Hepatic stellate cell (primary cell): Measurements from ENCODE around the gene GABRR2.

ENCODE experiments used
- DNase-seq: peaks from one replicate; pipeline ENCODE4 v3.0.0; 2011; ENCODE audit warnings: low spot score

Gene GABRR2

DNA sequence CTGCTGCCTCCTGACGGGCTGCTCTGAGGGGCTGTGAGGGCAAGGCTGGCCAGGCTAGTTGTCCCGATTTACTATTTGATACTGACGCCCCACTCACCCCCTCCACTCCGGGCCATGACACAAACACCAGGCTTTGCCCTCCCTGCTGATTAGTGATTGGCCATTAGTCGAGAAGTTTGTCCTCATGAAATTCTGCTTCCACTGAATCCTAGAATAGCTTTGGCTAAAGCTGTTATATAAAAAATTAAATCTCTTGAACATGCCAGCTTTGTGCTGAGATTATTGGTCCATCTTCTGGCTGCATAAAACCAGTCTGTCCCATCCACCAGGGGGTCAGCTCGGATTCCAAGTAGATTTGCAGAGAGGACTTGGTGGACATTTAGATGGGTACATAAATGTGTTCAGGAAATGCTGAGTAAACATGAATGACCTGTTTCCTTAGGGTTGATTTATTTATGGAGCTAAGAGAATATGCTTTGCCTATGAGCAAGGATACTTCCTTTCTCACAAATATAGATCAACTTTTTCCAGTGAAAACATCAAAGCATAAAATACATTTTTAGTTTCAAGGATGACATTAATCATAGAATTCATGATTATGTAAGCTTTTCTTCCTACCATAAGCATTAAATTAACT is at the start of gene GABRR2:
Gene GABRR2, minus strand, starts transcription at position 51 of the 637 bp plus-strand sequence. CDS start 134 bp downstream, outside the sequence.
- DNase-seq, result no peak

DNA sequence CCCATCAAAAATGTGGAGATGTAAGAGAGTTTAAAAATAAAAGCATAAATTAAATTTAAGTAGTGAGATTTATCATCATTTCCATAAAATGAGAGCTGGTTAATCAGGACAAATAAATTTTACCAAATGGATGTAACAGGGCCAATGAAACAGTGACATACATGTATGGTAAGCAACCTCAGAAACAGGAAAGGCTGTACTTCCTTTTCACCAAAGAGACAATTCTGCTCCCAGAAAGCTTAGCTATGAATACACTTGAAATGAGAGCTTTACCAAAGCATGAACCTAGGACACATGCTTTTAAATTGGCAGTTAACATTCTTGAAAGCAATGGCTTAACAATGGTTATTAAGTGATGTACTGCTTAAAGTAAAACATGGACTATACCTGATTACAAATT is 49.5 kb upstream of the GABRR2 start:
- no peak for DNase-seq

DNA sequence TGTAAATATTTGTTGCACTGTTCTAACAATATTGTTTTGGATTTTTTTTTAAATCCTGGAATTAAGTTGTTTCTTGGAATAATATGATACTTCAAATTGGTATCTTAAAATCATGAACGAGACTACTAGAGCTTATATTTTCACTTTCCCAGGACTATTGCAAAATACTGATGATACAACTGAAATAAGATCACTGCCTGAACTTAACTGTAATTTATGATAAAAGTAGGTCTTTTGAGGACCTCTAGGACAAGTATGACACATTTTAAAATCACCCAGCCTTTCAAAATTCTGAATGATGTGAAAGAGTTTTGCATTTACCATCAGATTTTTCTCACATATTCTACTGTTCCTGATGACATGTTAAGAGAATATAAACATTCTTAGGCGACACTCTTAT is 46.1 kb upstream of the GABRR2 start:
- DNase-seq, result no peak

DNA sequence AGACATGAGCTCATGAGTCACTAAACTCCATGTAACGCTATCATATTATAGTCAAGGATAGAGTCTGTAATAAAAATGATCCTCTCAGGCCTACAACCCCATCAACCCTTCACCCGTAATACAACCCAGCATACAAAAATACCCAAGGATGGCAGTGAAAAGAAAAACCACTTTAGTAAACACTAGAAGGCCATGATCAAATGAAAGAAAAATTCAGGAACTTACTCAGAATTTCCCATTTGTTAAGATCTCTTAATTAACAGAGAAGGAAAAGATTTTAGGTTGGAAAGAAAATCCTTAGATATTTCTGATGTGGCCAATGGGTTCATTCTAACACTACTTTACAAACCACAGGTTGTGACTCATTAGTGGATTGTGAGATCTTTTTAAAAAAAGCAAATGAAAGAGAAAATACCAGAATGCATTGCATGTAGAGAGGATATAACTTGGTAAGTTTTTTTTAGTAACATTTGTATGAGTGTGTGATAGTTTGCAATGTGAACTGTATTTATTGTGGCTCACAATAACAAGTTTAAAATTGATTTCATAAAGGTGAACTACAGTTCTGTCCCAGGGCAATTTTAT is 45.4 kb upstream of the GABRR2 start:
- peak; percentile 32 for DNase-seq

DNA sequence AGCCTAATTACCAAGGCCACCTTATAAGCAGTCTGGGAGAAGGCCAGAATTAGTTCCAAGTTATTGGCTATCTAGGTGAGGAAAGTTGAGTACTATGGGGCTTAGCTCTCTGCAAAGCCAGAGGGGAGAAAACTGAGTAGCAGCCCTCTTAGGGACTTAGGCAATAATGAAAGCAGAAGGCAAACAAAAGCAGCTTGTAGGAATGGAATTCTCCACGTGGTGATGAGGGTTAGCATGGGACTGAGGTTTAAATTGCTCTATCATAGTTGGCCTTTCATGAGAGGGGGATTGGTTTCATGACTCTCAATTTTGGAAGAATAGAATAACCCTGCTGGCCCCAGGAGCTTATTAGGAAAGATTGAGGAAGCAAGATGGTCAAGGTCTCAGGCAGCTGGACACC is 44.5 kb upstream of the GABRR2 start:
- DNase-seq, result no peak

DNA sequence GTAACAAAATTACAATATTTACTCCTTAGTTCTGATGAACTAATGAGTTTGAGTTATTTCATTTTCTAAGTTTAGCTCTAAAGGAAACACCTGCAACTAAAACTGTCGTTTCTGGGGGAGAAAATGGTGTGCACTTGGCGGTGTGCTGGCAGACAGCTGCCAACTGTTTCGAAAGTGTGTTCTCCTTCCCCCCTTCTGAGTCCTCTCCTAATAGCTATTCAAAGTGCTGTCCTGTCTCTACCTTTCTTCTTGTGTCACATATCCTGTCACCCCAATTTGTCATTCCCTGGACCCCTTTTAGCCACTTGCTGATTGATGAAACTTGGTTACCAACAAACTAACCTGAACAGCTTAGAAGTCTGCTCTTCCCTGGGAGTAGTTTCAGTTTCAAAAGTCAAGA is 42.3 kb upstream of the GABRR2 start:
- no peak for DNase-seq

DNA sequence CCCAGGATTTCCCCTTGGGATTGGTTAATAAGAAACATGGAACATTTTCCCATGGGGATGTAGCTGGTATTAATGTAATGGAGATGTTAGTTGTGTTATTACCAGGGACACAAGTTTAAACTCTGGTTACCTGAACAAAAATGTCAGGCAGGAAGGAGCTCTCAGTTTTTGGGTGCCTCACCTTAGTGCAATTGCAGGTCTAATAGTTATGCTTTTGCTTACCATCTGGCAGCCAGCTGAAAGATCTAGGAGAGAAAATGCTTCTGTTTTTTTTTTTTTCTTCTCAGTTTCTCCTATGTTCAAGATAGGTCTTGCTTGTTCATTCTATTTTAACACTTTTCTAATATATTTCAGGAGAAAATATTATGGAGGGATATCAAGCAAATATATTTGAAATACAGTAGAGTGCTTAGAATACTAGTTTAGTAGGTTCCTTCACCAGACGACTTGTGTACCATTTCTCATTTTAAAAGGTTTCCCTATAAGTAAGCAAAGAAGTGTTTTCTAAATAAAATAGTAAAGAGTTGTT is 41.6 kb upstream of the GABRR2 start:
- DNase-seq, result no peak

DNA sequence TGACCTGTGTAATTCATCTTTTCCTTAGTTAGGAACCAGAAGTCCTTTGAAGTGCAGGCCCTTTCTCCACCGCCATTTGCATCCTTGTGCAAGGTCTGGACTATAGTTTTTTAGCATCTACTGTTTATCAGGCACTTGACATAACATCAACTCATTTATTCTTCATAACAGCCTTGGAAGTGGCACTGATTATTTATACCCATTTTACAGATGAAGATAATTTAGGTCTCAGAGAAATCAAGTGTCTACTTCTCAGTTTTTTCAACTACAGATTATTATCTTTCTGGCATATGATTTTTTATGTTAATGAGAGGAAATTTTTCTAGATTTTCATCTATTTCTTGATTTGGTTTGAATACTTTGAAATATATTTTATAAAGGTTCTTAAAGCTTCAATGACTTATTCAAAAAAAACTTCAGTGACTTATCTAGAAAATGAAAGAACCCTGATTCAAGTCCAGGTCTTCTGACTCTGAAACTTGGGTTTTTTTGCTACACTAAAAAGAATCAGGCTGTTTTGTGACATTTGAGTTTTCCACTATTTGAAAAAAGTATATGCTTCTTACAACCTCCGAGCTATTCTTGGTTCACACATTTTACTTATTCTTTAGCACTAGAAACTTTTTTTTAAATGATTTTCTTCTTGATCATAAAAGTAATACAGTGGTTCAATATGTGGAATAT is 40.6 kb upstream of the GABRR2 start:
- no peak for DNase-seq

DNA sequence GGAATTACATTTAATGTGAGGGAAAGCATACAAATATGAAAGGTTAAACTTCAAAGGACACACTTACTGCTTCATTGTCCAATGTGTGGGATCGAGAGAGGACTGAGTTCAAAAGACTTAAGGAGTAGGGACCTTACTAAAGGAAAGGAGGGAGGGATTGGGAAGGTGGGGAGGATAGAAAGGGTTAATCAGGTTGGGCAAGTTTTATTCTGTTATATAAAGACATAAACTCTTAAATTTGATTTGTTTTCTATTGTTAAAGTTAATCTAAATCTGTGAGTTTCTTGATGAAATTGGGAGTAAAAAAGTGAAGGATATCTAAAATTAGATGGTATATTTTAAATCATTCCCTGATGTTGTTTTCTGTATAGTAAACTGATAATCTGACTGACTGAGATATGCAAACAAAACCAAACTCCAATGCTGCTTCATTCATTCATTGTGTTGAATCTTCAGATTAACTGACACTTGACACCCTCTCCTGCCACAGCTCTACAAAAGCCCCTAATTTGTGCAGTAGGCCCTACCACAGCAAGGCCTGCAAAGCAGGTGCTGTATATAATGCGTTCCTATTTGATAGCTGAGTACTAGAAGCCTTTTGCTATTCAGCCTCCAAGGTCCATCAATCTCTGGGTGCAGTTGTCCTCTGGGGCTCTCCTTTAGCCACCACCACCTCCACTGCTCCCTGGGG is 38.7 kb upstream of the GABRR2 start:
- no peak for DNase-seq

DNA sequence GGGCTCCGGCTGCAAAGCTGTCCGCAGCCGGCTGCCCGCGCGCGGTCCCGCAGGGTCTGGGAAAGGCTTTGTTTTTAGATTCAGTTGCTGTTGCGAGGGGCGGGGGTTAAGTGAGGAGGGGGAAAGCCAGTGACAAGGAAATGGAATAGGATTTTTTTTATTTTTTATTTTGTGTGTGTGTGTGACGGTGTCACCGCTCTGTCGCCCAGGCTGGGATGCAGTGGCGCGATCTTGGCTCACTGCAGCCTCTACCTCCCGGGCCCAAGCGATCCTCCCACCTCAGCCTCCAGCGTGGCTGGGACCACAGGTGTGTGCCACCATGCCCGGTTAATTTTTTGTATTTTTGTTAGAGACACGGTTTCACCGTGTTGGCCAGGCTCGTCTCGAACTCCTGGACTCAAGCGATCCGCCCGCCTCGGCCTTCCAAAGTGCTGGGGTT is 38.0 kb upstream of the GABRR2 start:
- DNase-seq, result no peak

DNA sequence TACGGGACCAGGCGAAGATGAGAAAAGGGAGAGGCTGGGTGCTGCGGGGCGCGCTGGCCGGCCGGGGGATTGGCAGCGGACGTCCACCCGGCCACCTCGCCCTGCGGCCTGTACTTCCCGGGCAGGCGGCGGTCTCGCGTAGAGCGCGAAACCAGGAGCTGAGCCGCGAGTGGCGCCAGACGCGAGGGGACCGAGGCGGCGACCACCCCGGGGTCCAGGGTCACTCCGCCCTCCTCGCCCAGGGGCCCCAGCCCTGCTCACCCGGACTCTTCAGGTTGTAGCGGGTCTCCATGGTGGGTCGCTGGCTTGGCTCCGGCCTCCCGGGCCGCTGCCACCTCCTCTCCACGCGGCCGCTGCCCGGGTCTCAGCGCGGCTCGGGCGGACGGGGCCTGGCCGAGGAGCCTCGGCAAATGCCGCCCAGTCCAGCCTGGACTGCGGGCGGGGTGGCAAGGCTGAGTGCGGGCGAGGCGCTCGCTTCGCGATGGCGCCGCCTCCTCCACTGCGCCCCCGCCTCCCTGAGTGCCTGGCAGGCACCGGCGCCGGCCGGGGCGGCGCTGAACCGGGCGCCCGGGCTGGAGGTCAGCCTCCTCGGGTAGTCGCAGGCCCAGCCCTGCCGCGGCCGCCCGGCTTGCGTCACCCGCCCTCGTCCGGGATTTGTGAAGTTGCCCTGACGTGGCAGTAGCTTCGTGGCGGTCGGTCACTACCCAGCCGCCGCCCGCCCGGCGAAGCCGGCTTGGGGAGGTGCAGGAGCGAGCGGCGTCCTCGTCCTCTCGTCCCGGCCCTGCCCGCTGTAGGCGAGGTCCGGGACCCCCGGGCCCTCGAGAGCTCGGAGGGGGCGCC is 37.4 kb upstream of the GABRR2 start, which contains the start of gene UBE2J1:
Gene UBE2J1, minus strand, starts transcription at position 445 of the 840 bp plus-strand sequence. Its CDS starts 153 bp downstream, at position 292.
- DNase-seq, result peak; percentile 90

DNA sequence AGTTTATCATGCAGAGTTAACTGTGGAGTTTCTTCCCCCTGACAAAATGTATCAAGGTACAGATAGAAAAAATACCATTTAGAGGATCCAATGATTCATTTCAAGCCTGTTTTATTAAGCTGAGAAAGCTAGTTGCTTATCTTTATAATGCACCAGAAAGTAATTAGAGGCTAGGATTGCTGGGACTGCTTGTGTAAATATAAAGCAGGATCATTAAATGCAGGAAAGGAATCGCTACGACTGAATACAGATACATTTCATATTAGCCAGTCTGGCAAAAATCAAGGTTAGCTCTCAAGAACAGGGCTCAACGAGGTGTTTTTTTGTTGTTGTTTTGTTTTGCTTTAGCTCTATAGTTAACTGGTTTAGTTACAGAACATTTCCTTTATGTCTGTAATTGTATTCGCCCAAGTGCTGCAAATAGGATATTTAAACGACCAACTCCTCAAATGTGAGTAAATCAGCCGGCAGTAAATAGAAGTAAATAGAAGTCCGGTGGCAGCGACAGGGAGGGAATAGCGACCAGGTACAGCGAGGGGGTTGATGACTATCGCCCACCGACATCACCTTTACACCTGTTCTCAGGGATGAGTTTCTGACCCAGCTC is 36.7 kb upstream of the GABRR2 start:
- DNase-seq, result no peak

DNA sequence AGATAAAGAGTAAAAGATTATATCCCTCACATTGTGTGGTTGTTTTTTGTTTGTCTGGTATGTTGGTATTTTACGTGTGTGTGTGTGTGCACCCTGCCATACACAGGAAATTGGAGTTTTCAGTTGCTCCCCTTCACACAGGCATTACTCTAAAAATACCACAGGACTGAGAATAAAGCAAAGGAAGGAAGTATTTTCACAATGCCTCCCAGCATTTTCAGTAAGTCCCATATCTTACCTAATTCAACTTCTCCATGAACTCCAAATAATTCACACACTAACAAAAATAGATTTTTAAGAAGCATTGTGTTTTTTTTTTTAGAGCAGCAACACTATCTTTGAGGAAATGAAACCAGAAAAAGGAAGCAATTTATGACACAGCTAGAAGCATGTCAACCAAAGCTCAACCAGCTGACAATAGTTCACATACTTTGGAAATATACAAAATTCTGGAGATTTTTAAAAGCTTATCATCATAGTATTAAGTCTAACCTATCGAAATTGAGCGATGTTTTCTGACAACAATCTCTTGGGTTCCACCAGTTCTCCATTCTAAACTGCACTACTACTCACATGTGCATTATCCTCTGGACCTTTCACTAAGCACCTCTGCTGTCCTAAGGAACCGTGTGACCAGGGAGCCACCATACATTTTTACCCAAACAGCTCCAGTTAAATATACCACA is 35.3 kb upstream of the GABRR2 start:
- no peak for DNase-seq

DNA sequence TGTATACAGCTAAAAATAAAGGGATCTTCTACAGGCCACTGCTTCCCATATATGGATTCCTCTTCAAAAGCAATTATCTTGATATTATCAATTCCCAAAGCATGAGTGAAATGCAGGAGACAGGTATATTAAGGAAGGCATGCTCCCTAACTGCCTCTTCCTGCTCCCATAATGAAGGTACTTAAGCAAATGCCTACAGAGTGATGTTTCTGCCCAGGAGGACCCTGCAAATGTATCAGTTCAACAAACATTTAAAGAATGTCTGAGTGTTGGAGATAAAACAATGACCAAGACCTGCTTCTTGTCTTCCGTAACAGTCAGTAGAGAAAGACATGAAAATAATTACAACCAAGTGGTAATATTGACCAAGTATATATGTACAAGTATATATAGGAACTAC is 33.3 kb upstream of the GABRR2 start:
- no peak for DNase-seq

DNA sequence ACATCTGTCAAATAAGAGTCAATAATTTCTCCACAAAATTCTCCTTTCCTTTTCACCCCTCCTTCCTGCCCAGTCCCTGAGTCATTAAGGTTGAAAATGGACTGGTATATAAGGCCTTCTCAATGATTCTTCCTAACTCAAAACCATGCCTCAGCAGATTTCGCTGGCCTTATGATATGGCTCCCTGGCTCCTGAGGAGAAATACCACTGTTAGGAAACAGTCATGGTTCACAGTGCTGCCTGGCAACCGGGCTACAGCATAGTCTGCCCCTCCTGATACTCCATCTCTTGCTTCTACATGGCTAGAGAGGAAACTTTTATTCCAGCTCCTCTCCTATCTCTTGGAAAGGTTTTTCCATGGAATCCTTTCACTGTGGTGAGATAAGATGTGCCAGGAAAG is 32.7 kb upstream of the GABRR2 start:
- peak; percentile 44 for DNase-seq

DNA sequence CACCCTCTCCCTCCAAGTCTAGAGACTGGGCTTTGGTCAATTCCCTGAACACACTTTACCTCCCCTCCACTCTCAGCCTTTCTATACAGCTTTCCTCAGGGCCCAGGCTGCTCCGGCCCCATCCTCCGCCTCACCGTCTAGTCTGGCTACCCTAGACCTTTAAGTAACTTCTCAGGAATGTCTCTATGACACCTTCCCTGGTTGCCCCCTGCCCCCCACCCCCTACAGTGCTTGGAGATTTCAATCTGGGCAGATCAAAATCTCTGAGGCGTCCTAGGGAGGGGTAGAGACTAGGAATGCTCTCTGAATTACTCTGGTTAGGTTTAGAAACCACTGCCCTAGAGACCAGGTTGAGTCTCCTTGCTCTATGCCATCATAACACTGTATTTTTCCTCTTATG is 31.3 kb upstream of the GABRR2 start:
- no peak for DNase-seq

DNA sequence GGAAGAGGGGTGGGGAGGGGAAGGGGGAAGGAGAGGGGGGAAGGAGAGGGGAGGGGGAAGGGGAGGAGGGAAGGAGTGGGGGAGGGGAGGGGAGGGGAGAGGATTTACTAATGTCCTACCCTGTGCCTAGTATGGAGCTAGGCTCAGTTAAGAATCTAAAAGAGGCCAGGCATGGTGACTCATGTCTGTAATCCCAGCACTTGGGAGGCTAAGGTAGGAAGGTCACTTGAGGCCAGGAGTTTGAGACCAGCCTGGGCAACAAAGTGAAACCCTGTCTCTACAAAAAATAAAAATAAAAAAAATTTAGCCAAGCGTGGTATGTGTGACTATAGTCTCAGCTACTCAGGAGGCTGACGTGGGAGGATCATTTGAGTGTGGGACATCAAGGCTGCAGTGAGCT is 24.5 kb upstream of the GABRR2 start:
- no peak for DNase-seq

DNA sequence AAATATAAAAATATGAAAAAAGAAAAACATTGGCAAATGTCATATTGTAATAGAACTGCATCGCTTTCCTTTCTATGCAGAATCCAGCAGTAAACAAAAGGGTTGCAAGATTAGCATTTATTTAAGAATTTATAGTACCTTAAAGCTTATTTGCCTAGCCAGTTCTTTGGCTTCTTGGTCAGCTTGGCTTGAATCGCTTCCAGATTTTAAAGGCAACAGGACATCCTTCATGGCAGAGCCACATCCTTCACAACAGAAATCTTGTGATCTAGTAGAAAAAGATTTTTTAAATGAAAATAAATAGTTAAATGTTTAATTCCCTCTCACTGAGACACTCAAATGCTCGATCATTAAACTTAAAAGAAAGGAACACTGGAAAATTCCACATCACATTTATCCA is 20.1 kb upstream of the GABRR2 start:
- no peak for DNase-seq

DNA sequence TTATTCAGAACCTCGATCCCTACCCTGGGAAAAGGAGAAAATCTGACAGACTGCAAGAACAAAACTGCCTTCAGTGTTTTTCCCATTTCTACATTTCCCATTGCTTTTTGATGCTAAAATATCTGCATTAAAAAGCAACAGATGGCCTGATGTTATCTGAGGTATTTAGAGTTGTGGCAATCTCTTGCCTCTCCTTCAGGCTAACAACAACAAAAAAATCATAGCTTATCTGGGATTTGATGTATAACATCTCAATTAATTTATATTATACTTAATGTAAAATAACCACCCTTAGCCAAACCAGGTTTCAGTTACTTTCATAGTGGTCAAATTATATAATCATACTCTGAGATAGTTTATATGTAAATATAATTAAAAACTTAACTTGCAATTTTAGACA is 15.8 kb upstream of the GABRR2 start:
- DNase-seq, result no peak

DNA sequence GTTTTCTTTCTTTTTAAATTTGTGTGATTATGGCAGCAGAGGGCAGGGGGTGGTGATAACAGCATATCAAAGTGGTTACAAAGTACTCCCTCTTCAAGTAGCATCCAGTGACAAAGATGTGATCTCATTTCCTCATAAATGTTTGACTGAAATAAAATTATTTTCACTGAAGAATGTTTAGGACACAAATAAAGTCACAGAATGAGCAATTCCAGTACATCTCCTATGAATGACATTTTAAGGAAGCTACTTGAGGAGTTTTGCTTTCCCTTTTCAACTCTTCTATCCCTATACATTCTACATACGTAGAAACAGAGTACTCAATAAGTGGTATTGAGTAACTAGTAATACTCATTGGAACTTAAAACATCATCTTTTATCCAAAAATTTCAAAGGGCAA is 13.9 kb upstream of the GABRR2 start:
- DNase-seq, result no peak

DNA sequence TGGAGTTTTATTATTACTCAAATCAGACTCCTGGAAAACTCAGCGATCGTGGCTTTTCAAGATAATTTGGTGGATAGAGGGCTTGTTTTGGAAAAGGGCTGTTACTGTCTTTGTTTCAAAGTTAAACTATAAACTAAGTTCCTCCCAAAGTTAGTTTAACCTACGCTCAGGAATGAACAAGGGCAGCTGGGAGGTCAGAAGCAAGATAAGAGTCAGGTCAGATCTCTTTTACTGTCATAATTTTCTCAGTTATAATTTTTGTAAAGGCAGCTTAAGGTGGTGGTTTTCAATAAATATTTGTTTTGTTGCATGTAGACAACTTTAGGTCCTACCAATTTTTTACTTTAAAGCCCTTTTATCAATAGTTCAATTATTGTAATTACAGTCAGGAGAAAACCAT is 9.2 kb upstream of the GABRR2 start:
- DNase-seq, result no peak
